HG03354 (cell line): ENCODE results near the gene MTF1.
"Not testable (repeated sequence)": the region's sequence is repeated elsewhere in the genome, so short reads cannot be mapped to it uniquely, and the experiment has no call there.

ENCODE experiments used
- ATAC-seq: cut with Tn5 transposase; IDR thresholded peaks from one replicate; pipeline ENCODE4 v1.9.1; 2021; ENCODE audit warnings: mild to moderate bottlenecking; ENCODE audit not compliant: unreplicated experiment, poor library complexity, severe bottlenecking

MTF1 gene

GRCh38 chr1:37802439-37802838 is 57.0 kb downstream of the MTF1 start:
- ATAC-seq = no peak

GRCh38 chr1:37797750-37798345 is 61.5 kb downstream of the MTF1 start:
- ATAC-seq = no peak

GRCh38 chr1:37795340-37796125 is 63.9 kb downstream of the MTF1 start:
- ATAC-seq = no peak

GRCh38 chr1:37794372-37795339 is 64.7 kb downstream of the MTF1 start:
- peak; percentile 33 for ATAC-seq

- peak; percentile 56 for ATAC-seq
These were observed 65.5 kb downstream of the MTF1 start, which contains the start of gene MANEAL for GRCh38 chr1:37793773-37794371. Gene MANEAL (plus strand): TSS chr1:37793847. CDS start chr1:37794183, 336 bp downstream.

GRCh38 chr1:37792943-37793686 is 66.3 kb downstream of the MTF1 start:
- no peak for ATAC-seq

- ATAC-seq = no peak
These were observed 76.9 kb downstream of the MTF1 start for GRCh38 chr1:37782491-37782890.

GRCh38 chr1:37778654-37779053 is 80.7 kb downstream of the MTF1 start:
- no peak for ATAC-seq

GRCh38 chr1:37776946-37777516 is 82.4 kb downstream of the MTF1 start:
- ATAC-seq = no peak

- ATAC-seq = not testable (repeated sequence)
These were observed 88.0 kb downstream of the MTF1 start for GRCh38 chr1:37771440-37771839.

GRCh38 chr1:37767488-37767887 is 91.9 kb downstream of the MTF1 start:
- ATAC-seq = no peak

GRCh38 chr1:37765916-37766664 is 93.3 kb downstream of the MTF1 start:
- no peak for ATAC-seq

GRCh38 chr1:37764888-37765441 is 94.4 kb downstream of the MTF1 start, which contains the start of gene EPHA10:
Gene EPHA10 (minus strand): TSS chr1:37765120. CDS start chr1:37765066, 54 bp downstream.
- ATAC-seq = no peak

- ATAC-seq = no peak
These were observed 95.0 kb downstream of the MTF1 start for GRCh38 chr1:37764414-37764825.

GRCh38 chr1:37763791-37764413 is 95.5 kb downstream of the MTF1 start:
- no peak for ATAC-seq

- no peak for ATAC-seq
These were observed 96.9 kb downstream of the MTF1 start for GRCh38 chr1:37762516-37762915.

- no peak for ATAC-seq
These were observed 97.8 kb downstream of the MTF1 start for GRCh38 chr1:37761416-37762095.
